ENCODE results near the gene TGFBR3. TPM values are rescaled to one million over a fixed set of nuclear protein-coding genes. Genes with fewer than 3 reads are reported as not detected.
"Not testable (repeated sequence)": the region's sequence is repeated elsewhere in the genome, so short reads cannot be mapped to it uniquely, and the experiment has no call there.

The TGFBR3 gene
- total RNA-seq, 1 experiment from 2014 or later, result 2.4 TPM

GRCh38 chr1:91669584-91670350 lies 216.2 kb downstream of the TGFBR3 start:
- H3K4me3 Mint-ChIP-seq, result no peak overlapping the region
- no peaks in the 10 kb centered on the region for H3K27me3 ChIP-seq (ENCODE audit: insufficient read depth, low read length)
- WGBS (ENCODE audit: extremely low coverage, insufficient read length, low lambda C conversion rate), result no CpG with 5 or more reads among the region's 25 CpGs
- H3K79me2 ChIP-seq (ENCODE audit: insufficient read depth, low read length), result no peaks in the 10 kb centered on the region
- peaks cover 3 to 13% of the 10 kb centered on the region in 2 experiments; a peak in 3 of 4 replicates for H3K4me1 Mint-ChIP-seq
- no peak overlapping the region for H2AK5ac ChIP-seq (ENCODE audit: insufficient read length, low read length)
- H3K9me3 Mint-ChIP-seq, result peaks cover 3 to 4% of the 10 kb centered on the region in 2 experiments; a peak in 4 of 5 replicates
- H4K8ac ChIP-seq (replicated peaks; ENCODE audit: insufficient read length, low read depth, low read length), result no peak overlapping the region
- H3K9ac ChIP-seq (ENCODE audit: extremely low read depth, insufficient read length, low read length), result no peak overlapping the region
- no peak for DNase-seq
- H3K14ac ChIP-seq (ENCODE audit: insufficient read depth, low read length), result no peak overlapping the region
- no peak overlapping the region for H2BK12ac ChIP-seq (ENCODE audit: insufficient read length, low read depth, low read length)
- no peak overlapping the region for H3K4ac ChIP-seq (ENCODE audit: low read depth, low read length)
- H3K36me3 Mint-ChIP-seq (ENCODE audit: insufficient read depth in 1 of 3, low read depth in 3 of 3), result peaks cover 0 to 4% (median 3%) of the 10 kb centered on the region in 3 experiments; a peak in 2 of 7 replicates
- H3K79me1 ChIP-seq (ENCODE audit: insufficient read depth, low read depth, low read length, poor library complexity, severe bottlenecking), result no peaks in the 10 kb centered on the region
- no peak overlapping the region for H4K91ac ChIP-seq (ENCODE audit: insufficient read length, low read depth, low read length)
- no peaks in the 10 kb centered on the region for H4K20me1 ChIP-seq (ENCODE audit: control insufficient read depth, insufficient read depth, insufficient read length)
- no peaks in the 10 kb centered on the region for H3K9me3 ChIP-seq (ENCODE audit: control insufficient read depth, low read depth, low read length)
- no peaks in the 10 kb centered on the region for H3K27me3 Mint-ChIP-seq (ENCODE audit: low read depth)
- H3K23ac ChIP-seq (ENCODE audit: insufficient read length, low read depth, low read length), result no peak overlapping the region
- no peak overlapping the region for H3T11ph ChIP-seq (ENCODE audit: low read length)
- H3K56ac ChIP-seq (ENCODE audit: insufficient read length, low read depth, low read length), result no peak overlapping the region
- H3K18ac ChIP-seq (ENCODE audit: insufficient read length, low read depth, low read length), result no peak overlapping the region
- no peak overlapping the region for H2BK5ac ChIP-seq (ENCODE audit: insufficient read length, low read length)
- no peaks in the 10 kb centered on the region for H3K23me2 ChIP-seq (ENCODE audit: insufficient read length, low read depth, low read length, poor library complexity, severe bottlenecking)
- H4K5ac ChIP-seq (ENCODE audit: insufficient read length, low read depth, low read length), result no peak overlapping the region
- no peak overlapping the region for H2BK15ac ChIP-seq (ENCODE audit: low read depth, low read length)
- TF ChIP-seq CTCF (conservative IDR thresholded peaks at IDR 0.05), result no peak
- no peak overlapping the region for H2BK120ac ChIP-seq (ENCODE audit: low read depth, low read length, poor library complexity, severe bottlenecking)
- no peak overlapping the region; a peak in 1 of 7 replicates for H3K27ac Mint-ChIP-seq
- H2BK20ac ChIP-seq (ENCODE audit: low read depth, low read length, poor library complexity, severe bottlenecking), result no peak overlapping the region
- no peaks in the 10 kb centered on the region for H3K4me1 ChIP-seq (ENCODE audit: insufficient read depth, low read length)
- no peak overlapping the region for H2AFZ ChIP-seq (ENCODE audit: low read length)
- H3K4me2 ChIP-seq (ENCODE audit: insufficient read depth, insufficient read length, low read length), result no peak overlapping the region
- H3K27ac ChIP-seq (ENCODE audit: insufficient read length, low read depth, low read length), result no peak overlapping the region

- H3K23me2 ChIP-seq (ENCODE audit: insufficient read length, low read depth, low read length, poor library complexity, severe bottlenecking); H3K4ac ChIP-seq (ENCODE audit: low read depth, low read length); DNase-seq; H3K18ac ChIP-seq (ENCODE audit: insufficient read length, low read depth, low read length); H3K9me3 Mint-ChIP-seq; H3K27ac Mint-ChIP-seq; H3K27ac ChIP-seq (ENCODE audit: insufficient read length, low read depth, low read length); H3K4me2 ChIP-seq (ENCODE audit: insufficient read depth, insufficient read length, low read length); H2BK15ac ChIP-seq (ENCODE audit: low read depth, low read length); H4K5ac ChIP-seq (ENCODE audit: insufficient read length, low read depth, low read length); H3K4me3 Mint-ChIP-seq; H3K4me1 ChIP-seq (ENCODE audit: insufficient read depth, low read length); H4K91ac ChIP-seq (ENCODE audit: insufficient read length, low read depth, low read length); H2BK12ac ChIP-seq (ENCODE audit: insufficient read length, low read depth, low read length); H3K9ac ChIP-seq (ENCODE audit: extremely low read depth, insufficient read length, low read length); H2BK120ac ChIP-seq (ENCODE audit: low read depth, low read length, poor library complexity, severe bottlenecking); H3T11ph ChIP-seq (ENCODE audit: low read length); H4K20me1 ChIP-seq (ENCODE audit: control insufficient read depth, insufficient read depth, insufficient read length); H3K27me3 ChIP-seq (ENCODE audit: insufficient read depth, low read length); H3K14ac ChIP-seq (ENCODE audit: insufficient read depth, low read length); H3K36me3 Mint-ChIP-seq (ENCODE audit: insufficient read depth in 1 of 3, low read depth in 3 of 3); H3K9me3 ChIP-seq (ENCODE audit: control insufficient read depth, low read depth, low read length); H3K23ac ChIP-seq (ENCODE audit: insufficient read length, low read depth, low read length); H3K27me3 Mint-ChIP-seq (ENCODE audit: low read depth); H3K79me2 ChIP-seq (ENCODE audit: insufficient read depth, low read length); H2AFZ ChIP-seq (ENCODE audit: low read length); H4K8ac ChIP-seq (replicated peaks; ENCODE audit: insufficient read length, low read depth, low read length); H2BK20ac ChIP-seq (ENCODE audit: low read depth, low read length, poor library complexity, severe bottlenecking); H2BK5ac ChIP-seq (ENCODE audit: insufficient read length, low read length); H3K79me1 ChIP-seq (ENCODE audit: insufficient read depth, low read depth, low read length, poor library complexity, severe bottlenecking); H2AK5ac ChIP-seq (ENCODE audit: insufficient read length, low read length); H3K56ac ChIP-seq (ENCODE audit: insufficient read length, low read depth, low read length): not testable (repeated sequence)
- H3K4me1 Mint-ChIP-seq, result peaks cover 3 to 13% of the 10 kb centered on the region in 2 experiments; a peak in 3 of 4 replicates
- WGBS (ENCODE audit: extremely low coverage, insufficient read length, low lambda C conversion rate), result no CpG with 5 or more reads among the region's 5 CpGs
These were observed 219.3 kb downstream of the TGFBR3 start for GRCh38 chr1:91666651-91667050.
